HG02973 (cell line): ENCODE measurements around the gene FUCA2.
"Not testable (repeated sequence)": the region's sequence is repeated elsewhere in the genome, so short reads cannot be mapped to it uniquely, and the experiment has no call there.

Source experiments
- ATAC-seq: cut with Tn5 transposase; IDR thresholded peaks from one replicate; pipeline ENCODE4 v1.9.1; 2021; ENCODE audit warnings: moderate library complexity; ENCODE audit not compliant: unreplicated experiment

FUCA2 gene

DNA sequence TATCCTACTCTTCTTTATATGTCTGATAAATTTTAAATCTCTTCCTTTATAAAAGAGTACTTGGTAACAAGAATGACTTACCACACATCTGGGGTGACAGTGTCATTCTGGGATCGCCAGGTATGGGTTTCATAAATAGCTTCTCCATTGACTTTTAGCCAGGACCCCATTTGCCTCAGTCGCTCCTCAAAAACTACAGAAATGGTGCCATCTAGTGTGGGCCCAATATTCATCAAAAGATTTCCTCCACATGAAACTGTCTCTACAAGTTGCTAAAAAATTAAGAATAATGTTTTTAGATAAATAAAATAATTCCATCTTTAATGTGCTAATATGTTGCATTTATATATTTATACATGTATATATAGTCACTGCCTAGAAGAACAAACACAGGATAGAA lies 9.7 kb downstream of the FUCA2 start:
- ATAC-seq, result no peak

DNA sequence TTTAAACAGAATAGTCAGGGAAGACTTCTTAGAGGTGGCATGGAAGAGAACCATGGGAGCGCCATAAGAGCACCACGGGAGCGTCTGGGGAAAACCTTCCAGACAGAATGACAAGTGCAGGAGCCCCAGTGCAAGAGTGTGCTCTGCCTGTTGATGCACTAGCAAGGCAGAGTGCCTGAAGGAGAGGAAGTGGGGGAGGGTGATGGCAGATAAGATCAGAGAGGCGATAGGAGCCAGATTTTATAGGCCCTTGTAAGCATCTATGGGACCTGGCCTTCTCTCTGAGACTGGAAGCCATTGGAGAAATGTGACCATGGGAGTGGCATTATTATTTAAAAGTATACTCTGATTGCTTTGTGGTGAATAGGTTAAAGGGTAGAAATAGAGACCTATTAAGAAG lies 13.1 kb downstream of the FUCA2 start:
- no peak for ATAC-seq

DNA sequence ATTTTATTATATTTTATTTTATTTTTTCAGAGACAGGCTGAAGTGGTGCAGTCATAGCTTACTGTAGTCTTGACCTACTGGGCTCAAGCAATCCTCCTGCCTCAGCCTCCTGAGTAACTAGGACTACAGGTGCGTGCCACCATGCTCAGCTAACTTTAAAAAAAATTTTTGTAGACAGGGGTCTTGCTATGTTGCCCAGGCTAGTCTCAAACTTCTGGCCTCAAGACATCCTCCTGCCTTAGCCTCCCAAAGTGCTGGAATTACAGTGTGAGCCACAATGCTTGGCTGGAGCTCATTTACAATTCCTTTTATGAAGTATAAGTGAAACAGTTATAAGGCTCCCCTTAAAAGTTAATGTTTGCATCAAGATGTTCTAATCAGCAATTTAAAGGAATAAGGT lies 14.5 kb downstream of the FUCA2 start:
- ATAC-seq, result no peak

DNA sequence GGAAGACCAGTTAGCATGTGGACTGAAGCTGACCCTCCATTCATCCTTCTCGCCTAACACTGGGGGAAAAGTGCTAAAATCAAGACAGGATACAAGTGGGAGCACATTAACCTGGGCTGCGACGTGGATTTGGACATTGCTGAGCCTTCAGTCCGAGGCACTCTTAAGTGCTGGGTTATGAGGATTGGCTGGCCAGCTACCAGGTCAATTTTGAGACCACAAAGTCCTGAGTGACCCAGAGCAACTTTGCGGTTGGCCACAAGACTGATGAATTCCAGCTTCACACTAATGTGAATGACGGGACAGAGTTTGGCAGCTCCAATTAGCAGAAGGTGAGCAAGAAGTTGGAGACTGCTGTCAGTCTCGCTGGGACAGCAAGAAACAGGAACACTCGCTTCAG lies 20.7 kb downstream of the FUCA2 start:
- ATAC-seq, result no peak

DNA sequence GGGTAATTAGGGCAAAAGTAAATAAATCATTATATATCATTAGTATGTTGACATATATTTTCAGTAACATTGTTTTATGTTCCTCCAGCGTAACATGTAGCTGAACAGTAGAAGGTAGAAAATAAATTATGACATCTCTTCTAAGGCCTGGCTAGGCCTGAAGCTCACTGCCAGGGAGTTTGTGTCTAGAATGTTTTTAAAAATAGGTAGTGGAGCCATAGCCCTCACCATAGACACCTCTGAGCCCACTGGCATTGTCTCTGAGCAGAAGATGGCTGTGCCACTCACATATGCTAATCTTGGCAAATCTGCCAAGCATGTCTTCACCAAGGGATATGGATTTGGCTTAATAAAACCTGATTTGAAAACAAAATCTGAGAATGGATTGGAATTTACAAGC lies 21.3 kb downstream of the FUCA2 start:
- no peak for ATAC-seq

- no peak for ATAC-seq
Measured at GRCh38 chr6:143486752-143487151, 24.8 kb downstream of the FUCA2 start.

DNA sequence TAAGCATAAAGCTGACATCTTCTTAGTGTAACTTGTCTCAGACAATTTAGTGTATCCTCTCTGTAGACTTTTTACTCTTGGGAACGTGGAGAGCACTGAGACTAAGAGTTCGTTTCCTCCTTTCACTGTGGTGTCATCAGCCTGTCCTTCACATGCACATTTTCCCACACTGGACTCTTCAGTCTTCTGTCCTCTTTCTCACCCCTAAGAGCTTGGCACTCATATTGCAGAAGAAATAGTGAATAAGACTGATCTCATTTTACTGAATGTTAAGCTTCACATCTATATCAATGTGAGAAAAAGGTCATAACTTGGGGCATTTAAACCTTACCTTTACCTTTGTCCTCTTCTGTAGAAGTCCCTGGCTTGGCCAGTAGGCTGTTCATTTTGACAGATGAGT lies 25.6 kb downstream of the FUCA2 start:
- no peak for ATAC-seq

DNA sequence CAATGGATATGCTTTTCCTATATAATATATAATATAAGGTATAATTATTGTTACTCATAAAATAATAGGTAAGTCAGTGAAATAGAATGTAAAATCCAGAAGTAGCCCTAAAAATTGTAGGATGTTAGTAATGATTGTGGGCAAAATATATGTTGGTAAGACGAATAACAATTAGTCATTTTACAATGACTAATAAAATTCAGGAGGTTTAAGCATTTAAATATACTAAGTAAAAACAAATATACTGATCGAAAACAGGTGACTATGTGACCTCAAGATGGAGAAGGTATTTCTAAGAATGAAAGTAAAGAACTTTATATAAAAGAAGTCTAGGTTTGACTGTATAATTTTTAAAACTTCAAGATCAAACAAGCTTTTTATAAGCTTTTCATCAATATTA lies 28.9 kb downstream of the FUCA2 start:
- ATAC-seq, result no peak

- no peak for ATAC-seq
Measured at GRCh38 chr6:143478479-143479062, 32.9 kb downstream of the FUCA2 start.

GRCh38 chr6:143476545-143476944 lies 35.0 kb downstream of the FUCA2 start:
- ATAC-seq, result no peak

- no peak for ATAC-seq
Measured at GRCh38 chr6:143471822-143472221, 39.7 kb downstream of the FUCA2 start.

- ATAC-seq, result not testable (repeated sequence)
Measured at GRCh38 chr6:143468823-143469222, 42.7 kb downstream of the FUCA2 start.

DNA sequence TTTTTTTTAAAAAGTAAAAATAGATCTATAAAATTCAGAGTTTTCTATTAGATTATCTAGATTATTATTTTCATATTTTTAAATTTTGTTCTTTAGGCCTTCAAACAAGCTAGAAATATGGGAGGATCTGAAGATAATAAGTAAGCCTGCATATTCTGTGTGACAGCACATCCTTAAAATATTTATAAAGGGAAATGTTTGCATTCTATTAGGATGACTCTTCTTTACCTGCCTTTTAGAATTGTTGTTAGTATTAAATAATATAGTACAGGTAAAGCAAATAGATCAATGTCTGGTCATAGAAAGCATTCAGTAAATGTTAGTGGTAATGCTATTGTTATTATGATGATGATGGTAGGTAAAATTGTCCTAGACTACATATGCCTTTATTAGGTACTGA lies 43.5 kb downstream of the FUCA2 start:
- no peak for ATAC-seq

GRCh38 chr6:143465546-143465945 lies 46.0 kb downstream of the FUCA2 start:
- ATAC-seq, result no peak

GRCh38 chr6:143457563-143458359 lies 53.8 kb downstream of the FUCA2 start:
- ATAC-seq, result no peak

- ATAC-seq, result no peak
Measured at GRCh38 chr6:143451531-143451930, 60.0 kb downstream of the FUCA2 start.

DNA sequence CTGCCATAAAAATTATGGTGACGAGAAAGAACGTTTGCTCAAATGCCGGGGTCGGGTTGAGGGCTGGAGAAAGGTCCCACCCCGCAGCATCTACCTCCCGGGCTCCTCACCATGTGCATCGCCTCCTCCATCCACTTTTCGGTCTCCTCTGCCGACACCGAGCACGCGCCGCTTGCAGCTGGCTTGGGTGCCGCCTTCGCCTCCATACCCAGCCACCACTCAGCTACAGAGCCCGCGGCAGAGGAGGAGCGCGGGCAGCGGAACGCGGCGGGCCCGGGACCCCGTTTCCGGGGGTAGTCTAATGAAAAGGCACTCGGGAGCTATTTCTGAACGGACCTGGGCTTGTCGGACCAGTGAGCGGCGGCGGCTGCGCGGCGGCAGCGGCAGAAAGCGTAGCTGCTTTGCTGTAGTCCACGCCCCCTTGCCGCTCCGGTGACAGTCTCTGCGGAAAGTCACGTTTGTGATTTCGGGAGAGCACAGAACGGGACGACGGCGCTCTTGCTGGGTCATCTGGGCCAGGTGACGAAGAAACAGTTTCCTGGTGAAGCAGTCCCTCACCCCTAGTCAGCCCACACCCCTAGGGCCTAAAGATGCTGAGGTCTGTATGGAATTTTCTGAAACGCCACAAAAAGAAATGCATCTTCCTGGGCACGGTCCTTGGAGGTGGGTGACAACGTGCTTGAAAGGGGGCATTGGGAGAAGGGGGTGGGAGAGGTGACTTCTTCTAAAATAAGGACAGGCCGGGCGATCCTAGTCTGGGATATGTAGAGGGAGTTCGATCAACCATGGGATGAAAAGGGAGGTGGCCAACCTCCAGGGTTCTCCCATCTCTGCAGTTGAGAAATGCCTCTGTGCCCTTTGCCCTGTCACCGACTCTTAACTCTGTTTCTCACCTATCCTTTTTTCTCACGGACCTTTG lies 60.8 kb downstream of the FUCA2 start, which contains the start of the genes ADAT2 and PEX3:
Gene ADAT2, minus strand, starts transcription at position 243 of the 919 bp plus-strand sequence. Its CDS starts 37 bp downstream, at position 206.
Gene PEX3, plus strand, starts transcription at position 353 of the 919 bp plus-strand sequence. Its CDS starts 238 bp downstream, at position 591.
- peak; percentile 94 for ATAC-seq

GRCh38 chr6:143449714-143450452 lies 61.6 kb downstream of the FUCA2 start:
- peak; percentile 7 for ATAC-seq

GRCh38 chr6:143449082-143449713 lies 62.3 kb downstream of the FUCA2 start:
- no peak for ATAC-seq

DNA sequence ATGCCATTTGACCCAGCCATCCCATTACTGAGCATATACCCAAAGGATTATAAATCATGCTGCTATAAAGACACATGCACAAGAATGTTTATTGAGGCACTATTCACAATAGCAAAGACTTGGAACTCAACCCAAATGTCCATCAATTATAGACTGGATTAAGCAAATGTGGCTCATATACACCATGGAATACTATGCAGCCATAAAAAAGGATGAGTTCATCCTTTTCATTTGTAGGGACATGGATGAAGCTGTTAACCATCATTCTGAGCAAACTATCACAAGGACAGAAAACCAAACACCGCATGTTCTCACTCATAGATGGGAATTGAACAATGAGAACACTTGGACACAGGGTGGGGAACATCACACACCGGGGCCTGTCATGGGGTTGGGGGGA lies 63.7 kb downstream of the FUCA2 start:
- ATAC-seq, result not testable (repeated sequence)
